Trophoblast cell (in vitro differentiated cells and primary cell): ENCODE data around the gene UNC50.

Experiments used
- DNase-seq, 2 donors: peaks; one replicate each; pipeline ENCODE4 v3.0.0-alpha.2; 2016
- H2AFZ ChIP-seq: 2 replicates; pipeline ENCODE4 v1.6.1; 2013; ENCODE audit warnings: low read length, moderate library complexity, mild to moderate bottlenecking; ENCODE audit not compliant: insufficient read depth, poor library complexity
- H2AK5ac ChIP-seq: 2 replicates; pipeline ENCODE4 v1.6.1; 2013; ENCODE audit warnings: mild to moderate bottlenecking, low read length
- H2BK120ac ChIP-seq: 2 replicates; pipeline ENCODE4 v1.6.1; 2013; ENCODE audit warnings: low read length, mild to moderate bottlenecking, moderate library complexity; ENCODE audit not compliant: insufficient read depth, poor library complexity
- H2BK12ac ChIP-seq: 2 replicates; pipeline ENCODE4 v1.6.1; 2013; ENCODE audit warnings: mild to moderate bottlenecking, low read length, moderate library complexity
- H2BK5ac ChIP-seq: 2 replicates; pipeline ENCODE4 v1.6.1; 2013; ENCODE audit warnings: low read length, low read depth, moderate library complexity, mild to moderate bottlenecking; ENCODE audit not compliant: poor library complexity
- H3K14ac ChIP-seq: 2 replicates; pipeline ENCODE4 v1.6.1; 2013; ENCODE audit warnings: mild to moderate bottlenecking, low read length
- H3K18ac ChIP-seq: 2 replicates; pipeline ENCODE4 v1.6.1; 2013; ENCODE audit warnings: mild to moderate bottlenecking, low read length
- H3K23ac ChIP-seq: 2 replicates; pipeline ENCODE4 v1.6.1; 2013; ENCODE audit warnings: low read length
- H3K27ac ChIP-seq: 2 replicates; pipeline ENCODE4 v1.5.1; 2013; ENCODE audit warnings: low read depth, mild to moderate bottlenecking, inconsistent platforms, low read length, moderate library complexity
- H3K27me3 ChIP-seq: 2 replicates; pipeline ENCODE4 v1.6.1; 2013; ENCODE audit warnings: inconsistent platforms, mild to moderate bottlenecking, low read length, moderate library complexity; ENCODE audit not compliant: insufficient read depth
- H3K36me3 ChIP-seq, 2 experiments: 1 replicate in 1 of 2; 2 replicates in 1 of 2; pipeline ENCODE4 v1.6.1; 2013; ENCODE audit warnings: low read length in 2 of 2, mild to moderate bottlenecking in 2 of 2, moderate library complexity in 1 of 2; ENCODE audit not compliant: insufficient read depth in 2 of 2, control insufficient read depth in 1 of 2
- H3K4ac ChIP-seq: 2 replicates; pipeline ENCODE4 v1.6.1; 2013; ENCODE audit warnings: low read depth, mild to moderate bottlenecking, low read length, moderate library complexity
- H3K4me1 ChIP-seq, 2 experiments: 1 replicate in 1 of 2; 2 replicates in 1 of 2; pipeline ENCODE4 v1.6.1; 2013; ENCODE audit warnings: low read length in 2 of 2, mild to moderate bottlenecking in 2 of 2, moderate library complexity in 1 of 2; ENCODE audit not compliant: insufficient read depth in 2 of 2, control insufficient read depth in 1 of 2
- H3K4me2 ChIP-seq: 2 replicates; pipeline ENCODE4 v1.6.1; 2013; ENCODE audit warnings: inconsistent platforms, mild to moderate bottlenecking, low read length, moderate library complexity
- H3K4me3 ChIP-seq: 2 replicates; pipeline ENCODE4 v1.5.1; 2013; ENCODE audit warnings: mild to moderate bottlenecking, low read depth, low read length, inconsistent platforms
- H3K79me1 ChIP-seq: one replicate; pipeline ENCODE4 v1.6.1; 2013; ENCODE audit warnings: low read length
- H3K79me2 ChIP-seq: 2 replicates; pipeline ENCODE4 v1.6.1; 2013; ENCODE audit warnings: low read length, mild to moderate bottlenecking; ENCODE audit not compliant: control insufficient read depth, insufficient read depth, poor library complexity
- H3K9ac ChIP-seq: 2 replicates; pipeline ENCODE4 v1.6.1; 2013; ENCODE audit warnings: mild to moderate bottlenecking, low read length
- H3K9me3 ChIP-seq: 2 replicates; pipeline ENCODE4 v1.6.1; 2013; ENCODE audit warnings: low read depth, mild to moderate bottlenecking, control low read depth, inconsistent platforms, low read length; ENCODE audit not compliant: insufficient read depth
- H4K12ac ChIP-seq: 2 replicates; pipeline ENCODE4 v1.6.1; 2013; ENCODE audit warnings: low read depth, mild to moderate bottlenecking, low read length, moderate library complexity
- H4K8ac ChIP-seq: 2 replicates; pipeline ENCODE4 v1.6.1; 2013; ENCODE audit warnings: low read depth, mild to moderate bottlenecking, low read length, moderate library complexity
- H4K91ac ChIP-seq: one replicate; pipeline ENCODE4 v1.6.1; 2013; ENCODE audit warnings: low read depth, mild to moderate bottlenecking, low read length, moderate library complexity
- WGBS: extraction: QIAGEN DNeasy Blood & Tissue Kit; methylation state at CpG from one replicate; pipeline ENCODE4 v1.1.7; 2013; ENCODE audit warnings: missing lambda C conversion rate; ENCODE audit not compliant: insufficient read length, insufficient coverage; ENCODE audit errors: extremely low coverage; 5-methylcytosine and 5-hydroxymethylcytosine counted together

UNC50 gene

GRCh38 chr2:98577313-98577712, 31.1 kb upstream of the UNC50 start:
- Histone ChIP-seq H2AK5ac (no peak overlapping the region), H2BK12ac (no peak overlapping the region), H3K4me3 (no peak overlapping the region), H3K27ac (no peak overlapping the region), H4K12ac (no peak overlapping the region), H3K4me2 (no peak overlapping the region), H2AFZ (no peak overlapping the region), H3K36me3 (peaks cover 24 to 45% of the 10 kb centered on the region in 2 experiments), H3K4ac (no peak overlapping the region), H3K4me1 (no peaks in the 10 kb centered on the region), H3K9me3 (peaks cover 2% of the 10 kb centered on the region), H3K79me2 (no peaks in the 10 kb centered on the region), H2BK120ac (no peak overlapping the region), H4K91ac (no peak overlapping the region), H3K23ac (no peak overlapping the region), H3K18ac (no peak overlapping the region), H3K9ac (no peak overlapping the region), H3K14ac (no peak overlapping the region), H2BK5ac (no peak overlapping the region), H3K27me3 (no peaks in the 10 kb centered on the region), H3K79me1 (no peaks in the 10 kb centered on the region), H4K8ac (no peak overlapping the region)
- DNase-seq, result no peak
- no CpG with 5 or more reads among the region's 10 CpGs for WGBS

DNA sequence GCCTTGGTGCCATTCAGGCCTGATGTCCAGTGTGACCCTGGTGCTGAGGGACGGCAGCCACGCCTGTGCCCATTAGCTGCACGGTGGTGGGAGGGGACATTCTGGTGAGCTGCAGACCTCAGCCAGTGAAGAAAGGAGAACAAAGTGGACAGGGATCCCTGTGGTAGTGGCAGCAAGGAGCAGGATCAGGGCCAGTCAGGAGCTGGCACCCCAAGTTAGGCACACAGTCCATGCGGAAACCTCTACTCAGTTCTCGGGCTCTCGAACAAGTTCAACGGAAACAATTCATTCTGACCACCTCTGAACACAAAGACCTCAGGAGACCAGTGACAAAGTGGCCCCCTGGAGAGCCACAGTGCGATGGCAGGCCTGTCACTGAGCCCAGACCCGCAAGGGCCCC, 30.2 kb upstream of the UNC50 start:
- Histone ChIP-seq H3K27ac (no peak overlapping the region), H3K27me3 (no peaks in the 10 kb centered on the region), H2BK12ac (no peak overlapping the region), H3K79me1 (no peaks in the 10 kb centered on the region), H3K18ac (no peak overlapping the region), H3K36me3 (peaks cover 22 to 43% of the 10 kb centered on the region in 2 experiments), H3K79me2 (no peaks in the 10 kb centered on the region), H3K9ac (peak overlapping the region; percentile 56), H3K14ac (no peak overlapping the region), H3K23ac (no peak overlapping the region), H2BK5ac (no peak overlapping the region), H3K9me3 (peaks cover 2% of the 10 kb centered on the region), H3K4me3 (peak overlapping the region; percentile 51), H4K8ac (no peak overlapping the region), H3K4me2 (no peak overlapping the region), H2BK120ac (no peak overlapping the region), H4K12ac (no peak overlapping the region), H3K4me1 (no peaks in the 10 kb centered on the region), H3K4ac (no peak overlapping the region), H4K91ac (no peak overlapping the region), H2AFZ (no peak overlapping the region), H2AK5ac (no peak overlapping the region)
- DNase-seq, result no peak
- WGBS, result no CpG with 5 or more reads among the region's 9 CpGs

DNA sequence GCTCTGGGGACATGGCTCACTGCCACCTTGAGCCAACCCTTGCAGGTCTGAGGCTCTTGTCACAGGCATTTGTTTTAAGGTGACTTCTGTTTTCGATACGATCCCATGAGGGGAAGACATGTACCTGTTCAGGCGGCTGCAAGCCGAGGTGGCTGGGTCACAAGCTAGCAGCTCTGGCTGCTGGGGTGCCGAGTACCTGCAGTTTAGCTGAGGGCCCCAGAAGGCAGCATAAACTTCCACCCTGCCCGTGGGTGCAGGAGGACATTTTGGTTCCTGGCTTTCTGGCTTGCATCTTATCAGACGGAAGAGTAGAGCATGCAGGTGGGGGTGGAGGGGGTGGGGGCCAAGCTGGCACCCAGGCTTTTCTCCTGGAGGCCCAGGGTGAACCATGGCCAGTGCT, 28.5 kb upstream of the UNC50 start:
- Histone ChIP-seq H3K4me3 (no peak overlapping the region), H3K36me3 (peaks cover 21 to 37% of the 10 kb centered on the region in 2 experiments), H3K9me3 (peaks cover 2% of the 10 kb centered on the region), H3K79me2 (peaks cover 2% of the 10 kb centered on the region), H3K27me3 (no peaks in the 10 kb centered on the region), H2BK120ac (no peak overlapping the region), H4K8ac (no peak overlapping the region), H4K91ac (no peak overlapping the region), H3K4ac (no peak overlapping the region), H2AK5ac (no peak overlapping the region), H3K27ac (no peak overlapping the region), H3K9ac (no peak overlapping the region), H3K79me1 (no peaks in the 10 kb centered on the region), H2BK5ac (no peak overlapping the region), H3K18ac (no peak overlapping the region), H4K12ac (no peak overlapping the region), H2BK12ac (no peak overlapping the region), H3K14ac (no peak overlapping the region), H3K23ac (no peak overlapping the region), H3K4me1 (no peaks in the 10 kb centered on the region), H3K4me2 (no peak overlapping the region), H2AFZ (no peak overlapping the region)
- no peak for DNase-seq
- no CpG with 5 or more reads among the region's 7 CpGs for WGBS

GRCh38 chr2:98580656-98581284, 27.6 kb upstream of the UNC50 start:
- H2BK120ac ChIP-seq, result no peak overlapping the region
- no peak overlapping the region for H3K4me3 ChIP-seq
- H3K4me1 ChIP-seq, result no peaks in the 10 kb centered on the region
- no peak overlapping the region for H3K4ac ChIP-seq
- H3K27me3 ChIP-seq, result no peaks in the 10 kb centered on the region
- DNase-seq, result no peak
- H3K27ac ChIP-seq, result no peak overlapping the region
- H3K14ac ChIP-seq, result no peak overlapping the region
- no peak overlapping the region for H3K23ac ChIP-seq
- no peak overlapping the region for H4K12ac ChIP-seq
- H3K79me1 ChIP-seq, result no peaks in the 10 kb centered on the region
- no peak overlapping the region for H3K9ac ChIP-seq
- no peak overlapping the region for H2AFZ ChIP-seq
- no peak overlapping the region for H4K8ac ChIP-seq
- WGBS, result no CpG with 5 or more reads among the region's 10 CpGs
- H3K18ac ChIP-seq, result no peak overlapping the region
- peaks cover 21 to 32% of the 10 kb centered on the region in 2 experiments for H3K36me3 ChIP-seq
- H2BK12ac ChIP-seq, result no peak overlapping the region
- no peak overlapping the region for H2BK5ac ChIP-seq
- no peak overlapping the region for H2AK5ac ChIP-seq
- H3K79me2 ChIP-seq, result peaks cover 2% of the 10 kb centered on the region
- peaks cover 2% of the 10 kb centered on the region for H3K9me3 ChIP-seq
- no peak overlapping the region for H4K91ac ChIP-seq
- no peak overlapping the region for H3K4me2 ChIP-seq
